COR-L47 (cell line): ENCODE data around the gene HOXA4.

ENCODE experiments used
- DNase-seq: peaks from one replicate; lab custom pipeline; 2025; lab: John Stamatoyannopoulos, UW

The HOXA4 gene

DNA sequence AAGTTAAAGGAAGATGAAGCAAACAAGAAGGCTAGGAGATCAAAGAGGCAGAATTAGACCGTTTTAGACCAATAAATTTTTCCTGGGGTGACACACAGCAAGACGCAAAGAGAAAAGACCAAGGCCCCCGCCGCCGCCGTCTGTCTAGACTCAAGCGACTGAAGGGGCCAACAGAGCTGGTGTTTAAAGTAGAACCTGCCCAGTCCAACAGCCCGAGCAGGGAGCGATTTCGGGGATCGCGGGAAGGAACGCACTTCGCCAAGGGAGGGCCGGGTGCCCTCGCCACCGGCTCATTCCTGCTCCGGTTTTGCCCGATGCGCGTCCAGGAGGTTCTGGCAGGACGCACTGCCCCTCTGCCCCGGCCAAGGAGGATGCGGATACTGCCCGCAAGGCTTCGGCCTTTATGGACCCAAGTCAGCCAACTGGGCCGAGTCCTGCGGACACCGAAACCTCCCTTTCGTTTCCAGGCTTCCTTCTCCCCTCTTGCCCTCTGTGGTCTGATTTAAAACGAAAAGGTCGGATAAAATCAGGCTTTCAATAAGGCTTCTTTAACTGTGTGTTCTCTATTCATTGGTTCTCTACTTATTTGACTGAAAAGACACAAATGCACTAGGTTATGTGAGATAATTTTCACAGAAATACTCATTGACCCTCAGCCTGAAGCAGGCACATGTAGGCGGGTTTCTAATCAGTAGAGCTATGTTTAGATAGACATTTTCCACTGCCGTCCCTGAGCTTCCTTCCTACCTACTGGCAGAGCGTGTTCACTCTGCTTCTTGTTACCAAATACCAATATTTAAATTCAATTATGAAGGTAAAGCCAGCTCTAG, 28.1 kb upstream of the HOXA4 start:
- DNase-seq: no peak

GRCh38 chr7:27157702-27158431, 27.3 kb upstream of the HOXA4 start:
- no peak for DNase-seq

DNA sequence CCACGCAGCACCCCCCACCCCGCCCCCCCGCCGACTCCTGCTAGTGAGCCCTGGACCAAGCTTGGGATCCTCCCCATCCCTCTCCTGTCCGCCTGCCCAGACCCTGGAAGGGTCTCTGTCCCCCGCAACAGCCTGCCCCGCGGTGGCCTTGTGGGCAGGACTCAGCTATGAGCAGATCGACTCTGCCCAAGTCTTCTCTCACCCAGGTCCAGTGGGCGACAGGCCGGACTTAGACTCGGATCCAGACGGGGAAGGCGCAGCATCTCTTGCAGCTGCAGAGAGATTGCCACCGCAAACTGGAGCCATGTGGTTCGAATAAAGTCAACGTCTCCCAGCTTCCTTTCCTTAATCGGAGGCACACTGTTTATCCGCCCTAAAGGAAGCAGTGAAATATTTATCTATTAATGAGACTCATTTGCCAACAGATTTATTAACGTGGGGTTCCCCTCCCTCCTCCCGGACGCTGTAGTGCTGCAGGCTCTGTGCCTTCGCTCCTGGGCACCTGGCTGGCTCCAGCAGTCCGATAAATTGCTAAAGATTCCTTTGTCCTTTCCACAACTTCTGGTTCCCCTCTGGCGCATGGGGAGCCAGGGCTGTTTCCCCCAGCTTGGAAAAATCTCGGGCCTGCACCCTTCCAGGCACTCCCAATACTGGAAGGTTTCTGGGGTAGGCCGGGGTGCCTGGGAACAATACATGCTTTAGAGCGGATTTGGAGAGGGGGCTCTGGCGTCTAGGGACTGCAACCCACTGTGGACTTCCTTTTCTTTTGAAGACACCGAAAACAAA, 26.6 kb upstream of the HOXA4 start:
- DNase-seq: no peak

- no peak for DNase-seq
These were observed 25.9 kb upstream of the HOXA4 start, which contains the start of gene HOXA7 for GRCh38 chr7:27156508-27156898. Gene HOXA7 (minus strand): TSS chr7:27156675. CDS start chr7:27156545, 130 bp downstream.

GRCh38 chr7:27155816-27156507, 25.4 kb upstream of the HOXA4 start:
- DNase-seq: no peak

GRCh38 chr7:27154901-27155815, 24.6 kb upstream of the HOXA4 start:
- DNase-seq: no peak

GRCh38 chr7:27154369-27154768, 23.8 kb upstream of the HOXA4 start:
- DNase-seq: no peak

GRCh38 chr7:27153526-27153925, 23.0 kb upstream of the HOXA4 start:
- no peak for DNase-seq

GRCh38 chr7:27152816-27153442, 22.4 kb upstream of the HOXA4 start:
- DNase-seq: no peak

DNA sequence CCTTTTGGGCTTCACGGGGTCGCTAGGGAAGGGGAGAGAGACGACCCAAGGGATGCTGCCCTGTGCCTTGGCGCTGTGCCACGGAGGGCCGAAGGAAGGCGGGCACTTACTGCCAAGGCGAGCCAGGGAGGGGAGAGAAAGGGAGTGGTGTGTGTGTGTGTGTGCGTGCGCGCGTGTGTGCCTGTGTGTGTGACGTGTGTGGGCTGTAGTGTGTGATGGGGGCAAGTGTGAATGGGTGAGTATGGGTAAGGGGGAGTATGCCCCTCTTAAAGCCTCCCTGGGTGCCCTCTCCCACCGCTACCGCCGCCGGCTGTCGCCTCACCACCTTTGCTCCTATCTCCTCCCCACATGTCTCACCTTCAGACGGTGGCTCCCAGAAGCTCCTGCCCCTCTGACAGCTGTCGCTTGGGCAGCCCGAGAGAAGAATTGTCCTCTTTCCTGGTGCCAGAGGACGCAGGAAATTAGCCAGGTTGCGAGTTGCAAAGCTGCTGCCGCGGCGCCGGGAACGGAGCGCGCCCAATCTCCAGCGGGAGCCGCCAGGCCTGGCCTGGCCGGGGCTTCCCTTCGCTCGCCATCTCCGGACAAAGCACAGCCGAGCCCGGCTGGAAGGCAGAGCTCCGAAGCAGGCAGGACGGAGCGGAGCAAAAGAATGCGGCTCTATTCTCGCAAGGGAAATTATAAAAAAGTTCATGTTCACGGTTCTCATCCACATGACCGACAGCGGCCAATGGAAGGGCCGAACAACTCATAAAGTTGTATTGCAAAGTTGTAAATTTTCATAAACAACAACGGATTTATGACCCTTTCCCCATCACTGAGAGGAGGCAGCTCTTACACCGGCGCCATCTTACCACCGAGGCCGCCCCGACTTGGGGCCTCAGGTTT, 21.6 kb upstream of the HOXA4 start, which contains the start of gene HOXA3:
Gene HOXA3 (minus strand): TSS at position 653 of the 885 bp plus-strand sequence. CDS start 41,943 bp downstream, outside the sequence.
- no peak for DNase-seq

DNA sequence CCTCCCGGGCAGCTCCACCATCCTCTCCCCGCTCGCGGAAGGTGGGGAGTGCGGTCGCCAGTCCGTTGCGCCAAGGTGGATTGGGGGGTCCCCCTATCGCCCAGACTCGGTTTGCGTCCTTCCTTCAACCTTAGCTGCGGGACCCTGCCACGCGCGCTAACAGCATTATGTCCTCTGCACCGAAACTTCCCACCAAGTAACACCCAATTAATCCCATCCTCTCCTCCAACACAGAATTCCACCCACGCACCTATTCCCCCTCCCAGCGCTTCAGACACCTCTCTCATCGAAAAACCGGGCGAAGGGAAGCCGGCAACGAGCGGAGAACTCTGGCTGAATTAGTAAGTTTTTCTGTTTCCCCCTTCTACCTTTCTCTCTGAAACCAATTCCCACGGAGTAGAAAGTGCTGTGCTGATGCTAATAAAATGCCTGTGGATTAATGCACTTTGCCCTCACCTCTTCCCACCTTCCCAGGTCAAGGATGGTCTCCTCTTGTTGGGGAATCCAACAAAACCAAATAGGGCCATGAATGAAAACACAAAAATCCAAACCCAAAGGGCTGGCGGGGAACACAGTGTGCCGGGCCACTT, 20.9 kb upstream of the HOXA4 start:
- no peak for DNase-seq

DNA sequence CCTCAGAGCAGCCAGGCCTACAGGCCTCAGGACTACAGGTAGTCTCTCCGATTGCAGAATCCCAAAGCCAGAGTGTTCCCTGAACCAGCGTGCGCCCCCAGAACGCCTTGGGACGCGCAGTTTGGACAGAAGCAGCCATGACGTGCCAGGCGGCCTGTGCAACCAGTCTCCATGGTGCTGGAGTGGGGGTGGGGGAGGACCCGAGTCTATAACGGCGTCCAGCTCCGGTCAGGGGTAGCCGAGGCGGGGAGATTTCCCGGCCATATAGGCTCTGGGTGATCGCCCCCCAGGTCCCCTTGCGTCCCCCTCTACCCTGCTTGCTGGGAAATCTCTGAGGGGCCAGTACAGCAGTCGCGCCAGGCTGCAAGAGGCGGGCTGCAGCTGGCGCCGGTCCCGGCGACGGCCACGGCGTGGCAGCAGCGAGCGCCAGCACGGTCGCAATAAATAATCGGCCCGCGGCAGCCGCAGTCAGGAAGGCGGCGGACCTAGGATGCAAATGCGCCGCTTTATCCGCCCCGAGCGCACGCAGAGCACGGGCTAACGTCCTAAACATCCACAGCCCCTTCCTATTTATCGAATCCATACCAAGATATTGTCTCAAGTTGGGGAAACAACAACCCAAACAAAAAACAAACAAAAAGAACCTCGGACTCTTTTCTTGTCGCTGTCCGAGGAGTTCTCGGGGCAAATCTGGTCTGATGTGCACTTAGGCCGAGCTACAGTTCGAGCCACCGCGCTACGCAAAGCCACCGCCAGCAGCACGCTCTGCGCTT, 20.2 kb upstream of the HOXA4 start:
- no peak for DNase-seq

GRCh38 chr7:27149842-27150567, 19.4 kb upstream of the HOXA4 start:
- no peak for DNase-seq

GRCh38 chr7:27148756-27149641, 18.4 kb upstream of the HOXA4 start:
- no peak for DNase-seq

- DNase-seq: no peak
These were observed 17.6 kb upstream of the HOXA4 start for GRCh38 chr7:27148031-27148755.
